22Rv1 (cell line): ENCODE results near the gene UMODL1.

Experiments
- H3K27ac ChIP-seq: fragments of 450-650 bp; 2 replicates; pipeline ENCODE4 v1.5.1; 2017
- ZFX ChIP-seq: fragments of 450-650 bp; IDR thresholded peaks from 2 replicates; pipeline ENCODE4 v1.6.1; 2017; ENCODE audit warnings: antibody characterized with exemption, borderline replicate concordance
- TF ChIP-seq, protein P1 (sequence below): fragments of 450-650 bp; IDR thresholded peaks from 2 replicates; pipeline ENCODE4 v1.5.1; 2017; ENCODE audit warnings: mild to moderate bottlenecking

UMODL1 gene

DNA sequence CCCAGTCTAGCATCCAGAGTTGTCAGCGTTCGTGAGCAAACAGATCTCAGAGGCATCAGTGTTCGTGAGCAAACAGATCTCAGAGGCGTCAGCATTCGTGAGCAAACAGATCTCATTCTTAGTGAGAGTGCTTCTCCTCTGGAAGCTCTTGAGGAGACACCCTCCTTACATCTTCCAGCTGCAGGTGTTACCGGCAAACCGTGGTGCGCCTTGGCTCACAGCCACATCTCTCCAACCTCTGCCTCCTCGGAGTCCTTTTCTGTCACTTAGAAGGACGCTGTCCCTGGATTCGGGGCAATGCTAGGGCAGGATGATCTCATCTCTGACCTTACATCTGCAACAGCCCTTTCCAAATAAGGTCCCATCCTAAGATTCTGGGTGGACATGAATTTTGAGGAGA is 14.6 kb upstream of the UMODL1 start:
- peak overlapping the region; percentile 92 for H3K27ac ChIP-seq
- TF ChIP-seq, protein P1, sequence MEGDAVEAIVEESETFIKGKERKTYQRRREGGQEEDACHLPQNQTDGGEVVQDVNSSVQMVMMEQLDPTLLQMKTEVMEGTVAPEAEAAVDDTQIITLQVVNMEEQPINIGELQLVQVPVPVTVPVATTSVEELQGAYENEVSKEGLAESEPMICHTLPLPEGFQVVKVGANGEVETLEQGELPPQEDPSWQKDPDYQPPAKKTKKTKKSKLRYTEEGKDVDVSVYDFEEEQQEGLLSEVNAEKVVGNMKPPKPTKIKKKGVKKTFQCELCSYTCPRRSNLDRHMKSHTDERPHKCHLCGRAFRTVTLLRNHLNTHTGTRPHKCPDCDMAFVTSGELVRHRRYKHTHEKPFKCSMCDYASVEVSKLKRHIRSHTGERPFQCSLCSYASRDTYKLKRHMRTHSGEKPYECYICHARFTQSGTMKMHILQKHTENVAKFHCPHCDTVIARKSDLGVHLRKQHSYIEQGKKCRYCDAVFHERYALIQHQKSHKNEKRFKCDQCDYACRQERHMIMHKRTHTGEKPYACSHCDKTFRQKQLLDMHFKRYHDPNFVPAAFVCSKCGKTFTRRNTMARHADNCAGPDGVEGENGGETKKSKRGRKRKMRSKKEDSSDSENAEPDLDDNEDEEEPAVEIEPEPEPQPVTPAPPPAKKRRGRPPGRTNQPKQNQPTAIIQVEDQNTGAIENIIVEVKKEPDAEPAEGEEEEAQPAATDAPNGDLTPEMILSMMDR, result no peak
- TF ChIP-seq ZFX, result no peak

DNA sequence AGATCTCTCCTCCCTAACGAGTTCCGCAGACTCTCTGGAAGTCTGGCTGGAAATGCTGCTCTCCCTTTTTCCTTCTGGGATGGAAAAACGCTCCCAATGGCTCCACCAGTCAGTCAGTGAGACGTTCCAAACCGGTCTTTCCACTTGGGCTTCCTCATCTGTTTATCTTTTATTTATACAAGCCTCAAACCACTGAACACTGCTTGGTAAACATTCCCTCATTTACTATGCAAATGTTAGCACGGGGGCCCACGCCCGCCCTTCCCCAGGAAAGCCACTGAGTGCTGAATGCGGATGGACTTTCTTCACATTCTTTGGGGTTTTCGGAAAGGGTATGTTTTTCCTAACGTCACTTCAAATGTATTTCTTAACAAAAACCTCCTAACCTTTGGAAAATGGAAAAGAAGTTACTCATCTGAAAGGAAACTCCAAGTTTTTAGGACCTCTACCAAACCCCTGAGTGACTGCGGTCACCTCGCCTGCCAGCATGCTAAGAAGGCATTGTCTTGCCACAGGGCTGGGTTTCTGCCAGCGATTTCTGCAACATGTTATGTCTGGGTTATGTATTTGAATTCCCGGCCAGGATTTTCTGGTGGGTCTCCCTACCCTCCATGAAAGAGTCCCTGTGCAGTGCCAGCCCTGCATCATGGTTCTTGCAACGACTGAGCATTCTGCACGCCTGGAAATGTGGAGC is 14.0 kb upstream of the UMODL1 start:
- peak overlapping the region; percentile 92 for H3K27ac ChIP-seq
- no peak for TF ChIP-seq ZFX
- TF ChIP-seq, protein P1, result no peak

DNA sequence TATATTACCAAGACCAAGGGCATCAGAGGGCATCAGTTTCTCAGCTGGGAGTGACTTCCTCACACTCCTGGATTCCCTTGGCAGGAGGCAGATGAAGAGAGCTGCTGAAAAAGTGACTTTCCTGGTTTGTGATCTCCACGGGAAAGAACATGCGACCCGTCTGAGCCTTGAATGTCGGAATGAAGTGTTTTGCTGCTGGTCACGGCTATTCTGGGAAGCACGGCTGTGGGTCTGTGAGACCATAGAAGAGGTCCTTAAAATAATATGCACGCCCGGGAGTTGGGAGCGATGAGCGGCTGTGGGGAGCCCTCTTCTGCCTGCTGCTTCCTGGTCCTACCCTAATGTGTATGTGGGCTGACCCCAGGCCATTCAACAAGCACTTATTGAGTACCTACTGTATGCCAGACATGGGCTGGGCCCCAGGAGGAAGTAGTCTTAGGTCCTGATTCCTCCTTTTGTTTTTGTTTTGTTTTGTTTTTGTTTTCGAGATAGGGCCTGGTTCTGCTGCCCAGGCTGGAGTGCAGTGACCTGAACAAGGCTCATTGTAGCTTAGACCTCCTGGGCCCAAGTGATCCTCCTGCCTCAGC is 13.2 kb upstream of the UMODL1 start:
- H3K27ac ChIP-seq, result peak overlapping the region; percentile 92

DNA sequence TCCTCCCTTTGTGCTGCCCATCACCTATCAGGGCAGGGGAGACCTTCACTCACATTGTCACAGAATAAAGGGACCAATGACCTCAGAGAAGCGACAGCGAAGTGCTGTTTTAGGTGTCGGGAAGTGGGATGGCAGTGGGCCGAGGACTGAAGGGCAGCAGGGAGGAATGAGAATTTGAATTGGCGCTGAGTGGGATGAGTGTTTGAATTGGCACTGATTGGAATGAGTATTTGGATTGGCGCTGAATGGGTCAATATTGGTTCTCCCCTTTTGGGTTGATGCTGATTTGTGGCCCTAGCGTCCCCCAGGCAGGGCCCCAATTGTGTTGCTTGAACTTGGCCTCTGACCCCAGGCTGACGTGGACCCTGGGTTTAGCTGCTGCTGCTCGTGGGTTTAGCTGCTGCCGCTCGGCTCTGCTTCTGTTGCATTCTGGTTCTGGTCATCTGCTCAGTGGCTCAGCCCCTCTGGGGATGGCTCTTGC is 12.4 kb upstream of the UMODL1 start:
- no peak overlapping the region for H3K27ac ChIP-seq
- TF ChIP-seq, protein P1, result no peak
- no peak for TF ChIP-seq ZFX

More for the DNA sequence above, 13.2 kb upstream of the UMODL1 start:
- no peak for TF ChIP-seq ZFX
- TF ChIP-seq, protein P1, result no peak

DNA sequence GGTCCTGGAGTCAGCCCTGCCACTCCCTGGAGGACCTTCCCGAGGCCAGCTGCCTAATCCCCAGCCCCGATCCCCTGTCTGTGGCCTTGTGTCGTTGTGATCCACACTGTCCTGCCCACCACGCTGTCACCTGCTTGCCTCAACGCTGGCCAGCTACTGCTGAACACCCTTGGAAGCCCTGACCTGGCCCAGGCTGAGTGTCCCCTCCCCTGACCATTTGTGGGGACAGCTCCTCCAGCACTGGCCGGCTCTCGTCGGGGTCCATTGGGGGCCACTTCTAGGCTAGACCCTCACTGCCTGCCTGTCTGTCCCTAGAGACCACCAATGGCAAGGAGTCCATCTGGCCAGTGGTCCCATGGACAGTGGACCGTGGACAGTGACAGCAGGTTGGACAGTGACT is 12.0 kb upstream of the UMODL1 start:
- H3K27ac ChIP-seq, result no peak overlapping the region
- no peak for TF ChIP-seq ZFX
- TF ChIP-seq, protein P1, result no peak

DNA sequence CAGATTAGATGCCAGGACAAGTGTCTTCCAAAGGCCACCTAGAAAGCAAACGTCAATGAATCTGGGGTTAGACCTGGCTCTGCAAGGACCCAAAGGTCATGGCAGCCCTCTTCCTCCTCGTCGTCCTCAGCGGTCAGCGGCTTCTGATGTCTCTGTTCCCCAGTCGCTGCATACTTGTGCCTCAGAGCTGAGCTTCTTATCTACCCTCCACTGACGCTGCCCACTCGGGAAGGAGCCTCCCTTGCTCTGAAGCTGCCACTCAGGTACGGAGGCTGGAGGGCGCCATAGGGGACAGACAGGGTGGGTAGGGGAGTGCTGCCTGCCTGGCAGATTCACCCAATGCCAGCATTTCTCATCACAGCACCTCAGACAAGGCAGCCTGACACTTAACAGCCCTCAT is 11.4 kb upstream of the UMODL1 start:
- TF ChIP-seq, protein P1, result no peak
- TF ChIP-seq ZFX, result no peak
- H3K27ac ChIP-seq, result no peak overlapping the region

DNA sequence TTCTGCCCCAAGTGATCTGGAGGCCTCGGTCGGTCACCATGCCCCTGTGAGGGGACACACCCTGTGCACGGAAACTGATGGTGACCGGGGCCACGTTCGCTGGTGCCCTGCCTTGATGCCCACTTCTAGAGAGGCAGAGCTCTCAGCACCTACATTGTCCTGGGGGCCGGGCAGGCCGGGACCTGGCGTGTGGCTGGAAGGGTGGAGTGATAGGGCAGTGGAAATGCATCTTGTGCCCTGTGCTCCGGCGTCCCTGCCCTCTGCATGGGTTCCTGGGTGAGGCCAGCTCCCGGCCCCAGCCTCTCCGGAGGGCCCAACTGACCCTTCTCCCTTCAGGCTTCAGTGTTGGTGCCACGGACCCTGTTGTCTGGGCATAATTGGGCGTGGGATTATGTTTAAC is 11.0 kb upstream of the UMODL1 start:
- no peak overlapping the region for H3K27ac ChIP-seq
- no peak for TF ChIP-seq ZFX
- TF ChIP-seq, protein P1, result no peak
